Measurements from ENCODE around the gene POF1B.

Gene POF1B

GRCh38 chrX:85243155-85243554 is 136.3 kb downstream of the POF1B start:
- no peak for DNase-seq (ENCODE audit: low read depth in 1 of 2, low spot score in 1 of 2)

Data from activated T-helper 1 cell treated with anti-CD3 and anti-CD28 coated beads, Interleukin-2, amount 50 U/mL, for 16 hours (primary cell).